ENCODE measurements around the gene SIGLEC5. TPM values are rescaled to one million over a fixed set of nuclear protein-coding genes. Genes with fewer than 3 reads are reported as not detected.
A peak's percentile ranks its signal among the peaks of the same experiment; 100 is the strongest.
"Not testable (repeated sequence)": the region's sequence is repeated elsewhere in the genome, so short reads cannot be mapped to it uniquely, and the experiment has no call there.

Gene SIGLEC5
- total RNA-seq, result not detected

GRCh38 chr19:51630315-51630714, at the start of gene SIGLEC5:
Gene SIGLEC5, minus strand, starts transcription at chr19:51630401. Its CDS starts 66 bp downstream, at chr19:51630335.
- DNase-seq, H3K4me1 Mint-ChIP-seq, H3K27ac Mint-ChIP-seq, H3K36me3 Mint-ChIP-seq, H3K4me3 Mint-ChIP-seq, H3K9me3 Mint-ChIP-seq: not testable (repeated sequence)
- peaks cover 31% of the 10 kb centered on the region for H3K27me3 Mint-ChIP-seq

- Mint-ChIP-seq H3K27ac (peak overlapping the region; percentile 76), H3K4me3 (no peak overlapping the region), H3K4me1 (peaks cover 7% of the 10 kb centered on the region), H3K27me3 (no peaks in the 10 kb centered on the region), H3K36me3 (no peaks in the 10 kb centered on the region), H3K9me3 (peaks cover 10% of the 10 kb centered on the region)
- peak; percentile 18 for DNase-seq
These were observed 46.4 kb upstream of the SIGLEC5 start for GRCh38 chr19:51676566-51677083.

- not testable (repeated sequence) for H3K27me3 Mint-ChIP-seq, DNase-seq, H3K4me1 Mint-ChIP-seq, H3K9me3 Mint-ChIP-seq, H3K36me3 Mint-ChIP-seq, H3K4me3 Mint-ChIP-seq, H3K27ac Mint-ChIP-seq
These were observed 45.8 kb upstream of the SIGLEC5 start for GRCh38 chr19:51675911-51676565.

- DNase-seq, result no peak
- Mint-ChIP-seq H3K36me3 (no peaks in the 10 kb centered on the region), H3K27me3 (peaks cover 29% of the 10 kb centered on the region), H3K4me3 (no peak overlapping the region), H3K27ac (no peak overlapping the region), H3K9me3 (peaks cover 3% of the 10 kb centered on the region), H3K4me1 (peaks cover 7% of the 10 kb centered on the region)
These were observed 38.0 kb upstream of the SIGLEC5 start for GRCh38 chr19:51668216-51668615.

- peaks cover 2% of the 10 kb centered on the region for H3K9me3 Mint-ChIP-seq
- no peak for DNase-seq
- H3K27me3 Mint-ChIP-seq, result peaks cover 44% of the 10 kb centered on the region
- H3K36me3 Mint-ChIP-seq, result no peaks in the 10 kb centered on the region
- H3K4me1 Mint-ChIP-seq, result peaks cover 7% of the 10 kb centered on the region
- no peak overlapping the region for H3K4me3 Mint-ChIP-seq
- no peak overlapping the region for H3K27ac Mint-ChIP-seq
These were observed 34.8 kb upstream of the SIGLEC5 start for GRCh38 chr19:51664997-51665396.

GRCh38 chr19:51664131-51664530, 33.9 kb upstream of the SIGLEC5 start:
- Mint-ChIP-seq H3K9me3 (peaks cover 1% of the 10 kb centered on the region), H3K4me3 (no peak overlapping the region), H3K4me1 (peaks cover 1% of the 10 kb centered on the region), H3K36me3 (no peaks in the 10 kb centered on the region), H3K27ac (no peak overlapping the region), H3K27me3 (peaks cover 44% of the 10 kb centered on the region)
- DNase-seq, result no peak

- Mint-ChIP-seq H3K27me3 (peaks cover 42% of the 10 kb centered on the region), H3K4me1 (no peaks in the 10 kb centered on the region), H3K4me3 (no peak overlapping the region), H3K9me3 (peaks cover 1% of the 10 kb centered on the region), H3K36me3 (no peaks in the 10 kb centered on the region), H3K27ac (no peak overlapping the region)
- no peak for DNase-seq
These were observed 33.4 kb upstream of the SIGLEC5 start for GRCh38 chr19:51663650-51664049.

- Mint-ChIP-seq H3K9me3 (peaks cover 1% of the 10 kb centered on the region), H3K4me3 (no peak overlapping the region), H3K4me1 (peaks cover 5% of the 10 kb centered on the region), H3K27me3 (peaks cover 33% of the 10 kb centered on the region), H3K36me3 (no peaks in the 10 kb centered on the region), H3K27ac (no peak overlapping the region)
- DNase-seq, result peak; percentile 66
These were observed 30.9 kb upstream of the SIGLEC5 start for GRCh38 chr19:51660975-51661600.

GRCh38 chr19:51654783-51655182, 24.6 kb upstream of the SIGLEC5 start:
- H3K36me3 Mint-ChIP-seq, result no peaks in the 10 kb centered on the region
- H3K27me3 Mint-ChIP-seq, result peaks cover 48% of the 10 kb centered on the region
- H3K4me3 Mint-ChIP-seq, result no peak overlapping the region
- H3K27ac Mint-ChIP-seq, result no peak overlapping the region
- peaks cover 5% of the 10 kb centered on the region for H3K4me1 Mint-ChIP-seq
- no peak for DNase-seq
- no peaks in the 10 kb centered on the region for H3K9me3 Mint-ChIP-seq

- Mint-ChIP-seq H3K27ac (no peak overlapping the region), H3K36me3 (no peaks in the 10 kb centered on the region), H3K27me3 (peaks cover 59% of the 10 kb centered on the region), H3K4me1 (peaks cover 5% of the 10 kb centered on the region), H3K4me3 (no peak overlapping the region), H3K9me3 (no peaks in the 10 kb centered on the region)
- no peak for DNase-seq
These were observed 23.0 kb upstream of the SIGLEC5 start for GRCh38 chr19:51653162-51653561.

- H3K4me3 Mint-ChIP-seq, result no peak overlapping the region
- no peaks in the 10 kb centered on the region for H3K36me3 Mint-ChIP-seq
- DNase-seq, result no peak
- H3K9me3 Mint-ChIP-seq, result no peaks in the 10 kb centered on the region
- no peak overlapping the region for H3K27ac Mint-ChIP-seq
- peaks cover 5% of the 10 kb centered on the region for H3K4me1 Mint-ChIP-seq
- peaks cover 62% of the 10 kb centered on the region for H3K27me3 Mint-ChIP-seq
These were observed 22.1 kb upstream of the SIGLEC5 start for GRCh38 chr19:51652266-51652665.

- H3K27ac Mint-ChIP-seq, result no peak overlapping the region
- no peaks in the 10 kb centered on the region for H3K36me3 Mint-ChIP-seq
- peaks cover 62% of the 10 kb centered on the region for H3K27me3 Mint-ChIP-seq
- no peak for DNase-seq
- H3K4me3 Mint-ChIP-seq, result no peak overlapping the region
- H3K9me3 Mint-ChIP-seq, result no peaks in the 10 kb centered on the region
- H3K4me1 Mint-ChIP-seq, result no peaks in the 10 kb centered on the region
These were observed 21.1 kb upstream of the SIGLEC5 start for GRCh38 chr19:51651216-51651846.

- Mint-ChIP-seq H3K36me3 (no peaks in the 10 kb centered on the region), H3K4me1 (no peaks in the 10 kb centered on the region), H3K27ac (no peak overlapping the region), H3K9me3 (no peaks in the 10 kb centered on the region), H3K27me3 (peaks cover 61% of the 10 kb centered on the region), H3K4me3 (no peak overlapping the region)
- no peak for DNase-seq
These were observed 17.1 kb upstream of the SIGLEC5 start for GRCh38 chr19:51647318-51647717.

- H3K27me3 Mint-ChIP-seq, result peaks cover 62% of the 10 kb centered on the region
- not testable (repeated sequence) for H3K36me3 Mint-ChIP-seq, DNase-seq, H3K9me3 Mint-ChIP-seq, H3K4me1 Mint-ChIP-seq, H3K27ac Mint-ChIP-seq, H3K4me3 Mint-ChIP-seq
These were observed 16.5 kb upstream of the SIGLEC5 start, which contains the start of gene SIGLEC14 for GRCh38 chr19:51646730-51647129. Gene SIGLEC14, minus strand, starts transcription at chr19:51646825. Its CDS starts 66 bp downstream, at chr19:51646759.

GRCh38 chr19:51644636-51645271, 14.6 kb upstream of the SIGLEC5 start:
- H3K27me3 Mint-ChIP-seq, result peaks cover 59% of the 10 kb centered on the region
- peak overlapping the region; percentile 9 for H3K4me3 Mint-ChIP-seq
- no peak overlapping the region for H3K27ac Mint-ChIP-seq
- no peaks in the 10 kb centered on the region for H3K36me3 Mint-ChIP-seq
- DNase-seq, result no peak
- H3K9me3 Mint-ChIP-seq, result no peaks in the 10 kb centered on the region
- H3K4me1 Mint-ChIP-seq, result no peaks in the 10 kb centered on the region
